ENCODE measurements around the gene ENO3. TPM values are rescaled to one million over a fixed set of nuclear protein-coding genes. Genes with fewer than 3 reads are reported as not detected.

Gene ENO3
- polyA plus RNA-seq, 3 donors: 26.2 to 30.9 (median 28.9) TPM

DNA sequence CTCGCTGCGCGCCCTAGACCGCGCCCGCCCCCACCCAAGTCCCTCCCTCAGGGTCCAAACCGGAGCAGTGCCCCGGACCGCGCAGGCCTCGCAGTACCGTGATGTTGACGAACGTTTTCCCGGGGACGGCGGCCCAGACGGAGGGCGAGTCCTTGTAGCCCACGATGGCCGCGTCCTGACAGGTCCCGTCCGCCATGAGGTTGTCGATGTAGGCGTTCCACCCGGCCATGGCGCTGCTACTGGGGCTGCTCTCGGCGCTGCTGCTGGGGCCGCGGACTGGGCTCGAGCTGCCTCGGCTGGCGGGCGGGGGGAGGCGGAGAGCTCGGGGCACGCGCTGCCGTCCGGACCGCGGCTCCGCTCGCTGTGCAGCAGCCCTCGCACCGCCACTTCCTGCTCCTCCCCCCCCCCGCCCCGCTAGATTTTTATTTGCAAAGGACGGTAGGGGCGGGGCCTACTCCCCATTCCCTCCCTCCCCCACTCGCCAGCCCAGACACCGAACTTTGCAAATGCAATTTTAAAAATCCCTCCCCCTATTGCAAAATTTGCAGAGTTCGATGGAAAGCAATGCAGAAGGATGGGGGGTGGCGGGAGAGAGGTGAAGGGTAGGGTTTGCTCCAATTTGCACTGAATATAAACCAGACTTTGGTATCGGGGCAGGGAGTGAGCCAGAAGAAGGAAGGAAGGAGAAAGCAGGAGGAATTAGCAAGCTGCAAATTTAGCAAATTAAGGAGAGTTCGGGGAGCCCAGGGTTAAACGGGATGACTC, 2.6 kb upstream of the ENO3 start, which contains the start of gene PFN1:
PFN1 (minus strand) TSS at position 365 of the 765 bp plus-strand sequence; CDS start at position 229, 136 bp downstream.
- peak; percentile 90 for DNase-seq

DNA sequence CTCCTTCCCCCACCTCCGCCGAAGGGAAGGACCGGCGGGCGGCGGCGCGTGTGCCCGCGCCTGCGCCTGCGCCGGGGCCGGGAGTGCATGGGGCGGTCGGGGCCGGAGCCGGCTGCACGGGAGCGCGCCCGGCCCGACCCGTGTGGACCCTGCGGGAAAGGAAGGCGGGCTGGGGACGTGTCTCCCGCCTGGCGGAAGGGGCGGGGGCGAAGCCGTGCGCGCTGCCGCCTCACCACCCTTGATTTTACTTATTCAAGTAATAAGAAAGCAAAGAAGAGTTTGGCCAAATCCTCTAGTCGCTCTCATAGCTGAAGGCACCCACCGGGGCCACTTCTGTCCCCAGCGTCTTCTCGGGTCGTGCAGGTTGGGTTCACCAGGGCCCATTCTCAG, 2.0 kb upstream of the ENO3 start:
- peak; percentile 89 for DNase-seq

DNA sequence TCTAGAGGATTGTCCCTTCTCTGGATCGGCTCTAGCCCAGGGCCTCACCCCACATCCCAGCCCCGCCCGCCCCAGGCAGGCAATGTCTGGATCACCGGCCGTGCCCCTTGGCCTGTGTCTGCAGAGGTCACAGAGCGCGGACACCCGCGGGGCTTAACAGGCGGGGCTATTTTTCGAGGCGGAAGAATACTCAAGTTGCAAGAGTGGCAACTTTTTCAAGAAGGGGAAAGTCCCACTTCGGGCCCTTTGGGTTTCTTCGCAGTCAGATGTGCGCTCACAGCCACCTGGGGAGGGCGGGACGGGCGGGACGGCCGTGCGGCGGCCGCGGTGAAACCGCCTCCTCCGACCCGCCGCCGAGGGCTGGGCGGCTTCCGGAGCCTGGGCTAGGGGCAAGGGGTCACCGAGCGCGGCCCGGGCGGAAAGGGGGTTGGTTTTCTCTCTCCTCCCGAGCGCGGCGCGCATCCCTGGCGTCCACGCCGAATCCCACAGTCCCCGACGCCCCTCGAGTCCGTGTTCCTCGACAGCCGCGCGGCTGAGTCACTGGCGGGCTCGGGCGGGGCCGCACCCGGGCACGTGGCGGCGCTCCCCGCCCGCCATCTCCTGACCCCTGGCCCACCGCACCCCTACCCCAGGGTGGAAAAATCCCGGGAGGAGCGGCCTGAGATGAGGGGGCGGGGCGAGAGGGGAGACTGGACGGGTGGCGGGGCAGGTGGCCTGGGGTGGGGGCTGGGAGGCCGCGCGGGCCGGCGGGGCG, 1.4 kb upstream of the ENO3 start:
- DNase-seq: no peak

DNA sequence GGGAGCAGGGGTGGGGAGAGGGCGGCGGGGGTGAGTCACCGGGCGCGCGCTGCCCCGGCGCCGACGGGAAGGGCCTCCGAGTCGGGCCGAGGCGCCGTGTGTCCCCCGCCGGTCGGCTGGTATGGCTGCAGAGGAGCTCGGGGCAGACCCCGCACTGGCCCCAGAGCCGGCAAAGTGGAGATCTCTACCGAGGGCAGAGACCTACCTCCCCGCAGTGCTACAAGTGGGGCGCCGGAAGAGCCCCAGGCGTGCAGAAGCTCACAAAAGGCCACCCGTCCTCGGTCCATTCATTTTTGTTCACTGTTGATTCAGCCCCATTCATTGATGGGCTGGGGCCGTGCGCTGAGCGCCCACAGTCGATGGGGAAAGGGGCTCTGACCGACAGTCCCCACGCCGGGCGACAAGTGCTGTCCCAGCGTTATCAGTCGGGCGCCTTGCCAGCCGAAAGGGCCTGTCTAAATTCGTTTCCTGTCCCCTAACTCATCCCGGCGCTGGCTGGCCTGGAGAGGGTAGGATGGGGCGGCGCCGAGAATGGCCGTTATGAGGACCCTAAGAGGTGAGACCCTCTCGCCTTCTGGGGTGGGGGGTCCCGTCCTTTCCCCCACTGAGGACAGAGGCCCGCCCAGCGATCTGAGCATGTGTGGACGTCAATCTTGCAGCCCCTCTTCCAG, 709 bp upstream of the ENO3 start:
- DNase-seq: no peak

GRCh38 chr17:4951486-4951885, 567 bp downstream of the ENO3 start:
- DNase-seq: no peak

DNA sequence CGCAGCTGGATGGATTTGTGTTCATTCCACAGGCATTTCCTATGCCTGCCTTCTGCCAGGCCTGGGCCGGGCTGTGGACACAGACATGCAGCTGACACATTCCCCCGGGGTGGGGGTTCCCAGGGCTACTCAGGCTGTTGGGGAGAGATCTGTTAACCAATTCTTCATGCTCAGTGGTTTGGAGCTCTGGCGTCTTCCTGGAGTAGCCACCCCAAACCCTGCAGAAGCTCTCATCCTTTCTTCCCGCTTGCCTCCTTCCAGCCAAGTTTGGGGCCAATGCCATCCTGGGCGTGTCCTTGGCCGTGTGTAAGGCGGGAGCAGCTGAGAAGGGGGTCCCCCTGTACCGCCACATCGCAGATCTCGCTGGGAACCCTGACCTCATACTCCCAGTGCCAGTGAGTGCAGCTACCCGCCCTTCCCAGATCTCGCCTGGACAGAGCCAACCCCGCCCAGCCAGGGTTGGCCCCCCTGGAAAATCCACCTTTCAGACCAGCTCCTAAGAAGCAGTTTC, 2.6 kb downstream of the ENO3 start:
- DNase-seq: no peak

GRCh38 chr17:4955091-4955490, 4.2 kb downstream of the ENO3 start:
- DNase-seq: no peak

- DNase-seq: no peak
These were observed 5.7 kb downstream of the ENO3 start for GRCh38 chr17:4956493-4957061.

DNA sequence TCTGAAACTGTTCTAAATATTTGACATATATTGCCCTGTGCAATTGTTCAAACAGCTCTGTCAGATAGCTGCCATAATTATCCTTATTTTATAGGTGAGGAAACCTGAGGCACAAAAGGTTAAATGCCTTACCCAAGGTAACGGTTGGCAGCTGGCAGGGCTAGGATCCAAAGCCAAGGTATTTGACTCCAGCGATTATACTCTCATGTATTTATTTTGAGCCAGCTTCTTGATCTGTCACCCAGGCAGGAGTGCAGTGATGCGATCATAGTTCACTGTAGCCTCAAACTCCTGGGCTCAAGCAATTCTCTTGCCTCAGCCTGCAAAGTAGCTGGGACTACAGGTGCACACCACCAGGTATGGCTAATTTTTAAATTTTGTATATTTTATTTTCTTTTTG, 7.2 kb downstream of the ENO3 start:
- no peak for DNase-seq

DNA sequence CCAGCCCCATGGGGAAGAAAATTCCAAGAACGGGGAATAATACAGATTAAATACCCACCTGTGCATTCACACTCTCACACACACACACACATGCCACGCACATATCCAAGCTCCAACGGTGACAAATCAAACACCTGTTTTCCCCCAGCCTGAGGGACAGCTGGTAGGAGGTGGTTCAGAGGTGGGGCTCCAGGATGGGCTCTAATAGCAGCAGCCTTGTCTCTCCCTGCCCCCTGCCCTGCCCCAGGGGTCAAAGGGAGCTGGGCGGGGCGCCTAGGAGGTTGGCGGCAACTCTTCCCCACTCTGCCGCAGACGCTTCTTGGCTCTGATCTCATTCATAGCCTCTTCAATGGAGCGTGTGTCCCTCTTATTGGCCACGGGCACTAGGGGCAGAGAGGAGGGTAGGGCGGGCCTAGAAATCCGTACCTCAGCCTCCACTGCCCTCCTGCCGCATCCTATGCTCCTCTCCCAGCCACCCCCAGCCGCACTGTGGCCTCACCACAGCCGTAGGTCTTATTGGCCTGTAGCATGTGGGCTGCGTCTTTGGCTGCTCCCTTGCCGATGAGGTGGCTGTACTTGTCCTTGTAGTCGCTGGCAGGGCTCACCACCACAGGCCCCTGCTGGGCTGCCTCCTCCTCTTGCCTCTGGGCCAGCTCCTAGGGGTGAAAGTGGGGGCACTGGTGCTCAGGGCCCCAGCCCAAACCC, 8.5 kb downstream of the ENO3 start:
- DNase-seq: no peak

GRCh38 chr17:4960279-4960922, 9.5 kb downstream of the ENO3 start:
- no peak for DNase-seq

DNA sequence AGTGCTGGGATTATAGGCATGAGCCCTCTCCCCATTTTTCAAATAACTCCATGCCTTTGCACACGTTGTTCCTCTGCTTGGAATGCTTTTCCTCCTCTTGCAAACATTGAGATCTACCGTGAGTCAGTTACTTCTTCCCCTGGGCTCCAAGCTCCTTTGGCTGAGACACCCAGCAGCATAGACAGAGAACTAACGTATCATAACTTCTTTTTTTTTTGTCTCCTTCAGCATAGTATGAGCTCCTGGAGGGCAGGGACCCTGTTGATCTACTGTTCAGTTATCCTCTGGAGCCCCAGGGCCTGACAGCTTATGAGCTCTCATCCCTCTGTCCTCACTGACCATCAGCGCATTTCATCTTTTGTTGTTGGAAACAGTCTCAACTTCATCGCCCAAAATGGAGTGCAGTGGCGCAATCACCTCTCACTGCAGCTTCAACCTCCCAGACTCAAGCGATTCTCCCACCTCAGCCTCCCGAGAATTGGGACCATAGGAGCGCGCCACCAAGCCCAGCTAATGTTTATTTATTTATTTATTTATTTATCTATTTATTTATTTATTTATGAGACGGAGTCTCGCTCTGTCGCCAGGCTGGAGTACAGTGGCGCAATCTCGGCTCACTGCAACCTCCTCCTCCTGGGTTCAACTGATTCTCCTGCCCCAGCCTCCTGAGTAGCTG, 14.5 kb downstream of the ENO3 start:
- DNase-seq: no peak

DNA sequence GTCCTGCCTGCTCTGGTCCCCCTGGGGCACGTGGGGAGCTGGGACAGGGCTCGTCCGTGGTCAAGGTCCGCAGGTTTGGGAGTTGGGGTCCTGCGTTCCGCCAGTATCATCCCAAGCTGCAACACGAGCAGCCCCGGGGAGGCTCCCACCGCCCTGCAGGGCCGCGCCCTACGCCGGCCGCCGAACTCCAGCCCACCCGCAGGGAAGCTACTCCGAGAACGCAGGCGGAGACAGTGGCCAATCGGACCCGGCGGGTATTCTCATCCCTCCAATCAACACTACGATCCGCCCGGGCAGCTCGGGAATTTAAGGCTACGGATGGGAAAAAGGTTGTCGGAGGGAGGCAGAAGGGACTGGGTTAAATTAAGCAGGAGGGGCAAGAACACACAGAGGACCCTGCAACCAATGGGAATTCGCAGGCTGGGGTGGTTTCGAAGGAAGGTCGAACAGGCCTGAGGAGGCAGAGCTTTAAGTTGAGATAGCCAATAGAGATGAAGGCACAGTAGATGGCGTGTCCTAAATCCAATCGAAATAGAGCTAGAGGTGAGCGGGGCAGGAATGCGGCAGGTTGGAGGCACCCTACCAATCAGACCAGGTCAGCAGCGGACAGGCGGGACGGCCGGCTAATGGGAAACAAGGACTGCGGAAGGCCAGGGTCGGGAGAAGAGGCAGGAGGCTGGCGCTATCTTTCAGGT, 16.1 kb downstream of the ENO3 start:
- peak; percentile 100 for DNase-seq

DNA sequence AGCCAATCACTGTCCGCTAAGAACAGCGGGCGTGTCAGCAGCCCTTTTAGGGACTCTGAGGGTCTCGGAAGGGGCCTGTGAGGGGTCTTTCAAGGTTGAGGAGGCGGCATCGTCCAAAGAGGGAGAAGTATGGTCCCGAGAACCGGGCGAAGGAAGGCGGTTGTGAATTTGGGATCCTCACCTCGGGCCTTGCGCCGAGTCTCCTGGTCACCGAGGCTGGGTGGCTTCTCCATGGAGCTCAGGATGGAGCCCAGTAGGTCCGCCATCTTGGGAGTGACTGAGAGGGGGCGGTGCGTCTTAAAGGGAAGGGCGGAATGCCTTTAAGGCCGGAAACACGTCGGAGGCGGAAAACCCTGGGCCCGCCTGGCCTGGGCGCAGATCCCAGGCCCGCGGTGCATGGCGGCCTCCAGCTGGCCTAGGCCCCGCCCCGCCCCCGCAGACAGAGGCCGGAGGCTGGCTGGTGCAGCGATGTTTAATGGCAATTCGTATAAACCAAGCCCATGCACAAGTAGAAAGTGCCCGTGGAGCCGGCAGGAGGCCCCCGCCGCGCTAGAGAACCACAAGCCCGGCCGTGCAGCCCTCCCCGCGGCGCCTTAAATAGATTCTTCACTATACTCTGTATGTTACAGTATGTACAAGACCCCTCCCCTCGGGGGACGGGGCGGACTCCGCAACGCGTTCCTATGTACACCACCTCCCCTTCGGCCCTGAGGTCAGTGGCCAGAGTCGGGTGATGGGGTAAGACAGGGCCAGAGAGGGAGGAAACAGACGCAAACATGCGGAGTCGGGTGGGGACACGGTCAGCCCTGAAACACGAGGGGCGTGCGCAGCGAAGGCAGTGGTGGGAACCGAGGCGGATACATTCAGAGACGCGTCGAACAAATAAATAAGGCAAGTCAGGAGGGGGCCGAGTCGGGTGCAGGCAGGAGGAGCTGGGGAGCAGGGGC, 16.9 kb downstream of the ENO3 start, which contains the start of gene SPAG7:
SPAG7 (minus strand) TSS at position 279 of the 947 bp plus-strand sequence; CDS start at position 266, 13 bp downstream.
- peak; percentile 96 for DNase-seq

DNA sequence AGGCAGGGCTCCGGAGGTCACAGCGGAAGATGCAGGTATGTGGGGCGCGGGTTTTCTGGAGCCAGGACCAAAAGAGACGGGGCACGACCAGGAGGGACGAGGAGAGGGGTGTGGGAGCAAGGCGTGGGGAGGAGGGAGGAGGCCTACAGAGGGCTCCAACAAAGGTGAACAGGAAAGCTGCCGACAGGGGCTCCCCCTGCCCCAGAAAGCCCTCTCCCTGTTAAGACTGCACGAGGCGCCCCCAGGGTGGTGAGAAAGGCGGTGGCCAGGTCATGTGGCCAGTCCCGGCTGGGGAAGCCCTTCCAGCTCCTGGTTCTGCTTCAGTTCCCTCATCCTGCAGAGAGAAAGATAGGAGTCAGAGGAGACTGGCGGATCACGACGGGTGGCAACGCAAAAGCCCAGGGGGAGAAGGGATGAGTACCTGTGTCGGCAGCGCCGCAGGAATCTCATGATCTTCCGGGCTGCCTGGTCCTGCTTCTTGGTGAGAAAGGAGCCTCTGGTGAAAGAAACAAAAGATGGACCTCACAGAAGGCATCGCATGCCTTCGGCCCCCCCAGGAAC, 17.6 kb downstream of the ENO3 start:
- no peak for DNase-seq

DNA sequence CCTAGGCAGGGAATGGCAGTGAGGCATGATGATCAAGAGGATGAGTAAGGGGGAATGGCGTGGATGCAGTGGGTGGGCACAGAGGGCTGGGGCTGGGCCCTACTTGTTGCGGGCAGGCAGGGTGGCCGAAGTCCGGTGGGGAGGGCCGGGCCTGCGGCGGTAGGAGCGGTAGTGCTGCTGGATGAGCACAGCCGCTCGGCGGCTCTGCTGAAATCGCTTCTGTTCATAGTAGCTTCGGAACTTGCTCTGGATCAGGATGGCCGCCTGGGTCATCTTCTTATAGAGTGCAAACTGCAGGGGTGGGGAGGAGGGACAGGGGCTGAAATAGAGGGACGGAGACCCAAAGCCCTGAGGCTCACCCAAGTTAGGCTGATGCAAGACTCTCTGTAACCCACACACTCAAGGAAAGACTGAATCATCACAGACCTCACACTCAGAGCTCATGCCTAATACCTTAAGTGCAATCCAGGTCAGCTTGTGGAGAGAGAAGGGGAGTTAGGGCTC, 18.2 kb downstream of the ENO3 start:
- DNase-seq: no peak

DNA sequence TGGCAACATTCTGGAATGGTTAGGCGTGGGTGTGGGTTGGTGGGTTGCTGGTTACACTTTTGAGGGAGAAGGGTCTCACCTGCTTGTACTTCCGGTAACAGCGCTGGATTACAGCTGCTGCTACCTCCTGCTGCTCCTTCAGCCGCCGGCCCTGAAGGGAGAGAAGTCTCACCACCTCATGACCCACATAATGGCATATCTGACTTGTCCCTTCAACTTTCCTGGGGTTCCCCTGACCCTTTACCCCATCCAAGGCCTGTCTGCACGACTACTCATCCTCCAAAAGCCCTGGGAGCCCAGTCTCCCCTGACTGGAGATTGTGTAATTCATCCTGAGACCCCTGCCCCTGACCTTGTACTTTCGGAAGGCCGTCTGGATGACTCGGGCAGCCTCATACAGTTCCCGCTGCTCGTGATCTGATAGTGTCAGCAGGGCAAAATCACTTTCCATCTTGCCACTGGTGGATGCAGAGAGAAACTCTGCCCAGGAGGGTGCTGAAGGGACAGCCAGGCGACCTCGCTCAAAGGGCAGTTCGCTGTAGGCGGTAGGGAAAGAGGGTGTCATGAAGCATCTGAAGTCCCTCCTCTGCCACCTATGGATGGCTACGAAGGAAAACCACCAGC, 18.7 kb downstream of the ENO3 start:
- DNase-seq: no peak

Data from renal pelvis (tissue), 4 donors.